Activated naive CD4-positive, alpha-beta T cell treated with anti-CD3 and anti-CD28 coated beads for 36 hours (primary cell): ENCODE data around the gene PCBP3. TPM values are rescaled to one million over a fixed set of nuclear protein-coding genes. Genes with fewer than 3 reads are reported as not detected.

Experiments used
- CTCF ChIA-PET: fragments of 350-600 bp; sonication (Branson Sonifier 250); formaldehyde crosslinking; loops from one replicate; lab custom pipeline; 2021; ENCODE audit warnings: antibody characterized with exemption; lab: Charles Lee
- DNase-seq: peaks from one replicate; pipeline ENCODE4 v3.0.0-alpha.2; 2020
- H3K27ac Mint-ChIP-seq: one replicate; pipeline ENCODE4 v1.8.0; 2021; ENCODE audit warnings: mild to moderate bottlenecking, mixed read lengths
- H3K27me3 Mint-ChIP-seq: one replicate; pipeline ENCODE4 v1.8.0; 2021; ENCODE audit warnings: low read depth, mixed read lengths
- H3K36me3 Mint-ChIP-seq: one replicate; pipeline ENCODE4 v1.8.0; 2021; ENCODE audit warnings: low read depth, mixed read lengths
- H3K4me1 Mint-ChIP-seq: one replicate; pipeline ENCODE4 v1.8.0; 2021; ENCODE audit warnings: low read depth, mixed read lengths
- H3K4me3 Mint-ChIP-seq: one replicate; pipeline ENCODE4 v1.8.0; 2021; ENCODE audit warnings: mild to moderate bottlenecking, moderate library complexity, mixed read lengths
- H3K9me3 Mint-ChIP-seq: one replicate; pipeline ENCODE4 v1.8.0; 2021; ENCODE audit warnings: mixed read lengths
- intact Hi-C: fragments of 100-400 bp; cut with micrococcal nuclease; formaldehyde crosslinking; loops from one replicate; pipeline ENCODE4 v1.15.1; 2023
- total RNA-seq, 2 experiments: library from RNA; stranded (reverse); gene quantifications; one replicate each; pipeline ENCODE4 v1.2.3, GENCODE V29; 2021

The PCBP3 gene
- total RNA-seq, 2 experiments from 2014 or later = 10.0 to 10.2 TPM

- H3K27ac Mint-ChIP-seq = no peak overlapping the region
- CTCF ChIA-PET = no interaction called here
- no peak for DNase-seq
- H3K9me3 Mint-ChIP-seq = no peaks in the 10 kb centered on the region
- no peaks in the 10 kb centered on the region for H3K36me3 Mint-ChIP-seq
- intact Hi-C loops = no loop called here
- peaks cover 16% of the 10 kb centered on the region for H3K27me3 Mint-ChIP-seq
- no peak overlapping the region for H3K4me3 Mint-ChIP-seq
- H3K4me1 Mint-ChIP-seq = peaks cover 20% of the 10 kb centered on the region
These were observed 333.9 kb downstream of the PCBP3 start for GRCh38 chr21:45977396-45977795.

GRCh38 chr21:45979141-45979631 is 335.7 kb downstream of the PCBP3 start:
- H3K4me1 Mint-ChIP-seq = peaks cover 16% of the 10 kb centered on the region
- CTCF ChIA-PET = interaction anchor here (1.0 kb wide), 1 partner anchor 10 kb away, joined by 4 read pairs; no protein-coding TSS in a partner anchor
- intact Hi-C loops = no loop called here

GRCh38 chr21:45979651-45980050 is 336.1 kb downstream of the PCBP3 start:
- H3K27me3 Mint-ChIP-seq = peaks cover 14% of the 10 kb centered on the region
- intact Hi-C loops = no loop called here
- CTCF ChIA-PET = interaction anchor here (1.0 kb wide), 1 partner anchor 10 kb away, joined by 4 read pairs; no protein-coding TSS in a partner anchor
- no peaks in the 10 kb centered on the region for H3K36me3 Mint-ChIP-seq
- DNase-seq = no peak
- H3K27ac Mint-ChIP-seq = no peak overlapping the region
- no peaks in the 10 kb centered on the region for H3K9me3 Mint-ChIP-seq
- H3K4me1 Mint-ChIP-seq = peaks cover 14% of the 10 kb centered on the region
- H3K4me3 Mint-ChIP-seq = no peak overlapping the region

More at GRCh38 chr21:45979141-45979631, 335.7 kb downstream of the PCBP3 start:
- H3K4me3 Mint-ChIP-seq = no peak overlapping the region
- no peak overlapping the region for H3K27ac Mint-ChIP-seq
- DNase-seq = no peak
- no peaks in the 10 kb centered on the region for H3K36me3 Mint-ChIP-seq
- H3K9me3 Mint-ChIP-seq = no peaks in the 10 kb centered on the region
- H3K27me3 Mint-ChIP-seq = peaks cover 15% of the 10 kb centered on the region

GRCh38 chr21:45980271-45980670 is 336.7 kb downstream of the PCBP3 start:
- DNase-seq = no peak
- no peak overlapping the region for H3K27ac Mint-ChIP-seq
- H3K36me3 Mint-ChIP-seq = no peaks in the 10 kb centered on the region
- intact Hi-C loops = no loop called here
- CTCF ChIA-PET = no interaction called here
- H3K4me3 Mint-ChIP-seq = no peak overlapping the region
- peaks cover 16% of the 10 kb centered on the region for H3K27me3 Mint-ChIP-seq
- no peaks in the 10 kb centered on the region for H3K9me3 Mint-ChIP-seq
- peaks cover 10% of the 10 kb centered on the region for H3K4me1 Mint-ChIP-seq

- Mint-ChIP-seq H3K9me3 (no peaks in the 10 kb centered on the region), H3K36me3 (no peaks in the 10 kb centered on the region), H3K4me1 (peaks cover 6% of the 10 kb centered on the region), H3K4me3 (no peak overlapping the region), H3K27me3 (peaks cover 12% of the 10 kb centered on the region), H3K27ac (no peak overlapping the region)
- intact Hi-C loops = loop anchor here (1.0 kb wide), 1 partner anchor 7 kb away; no protein-coding TSS in a partner anchor
- DNase-seq = no peak
- CTCF ChIA-PET = no interaction called here
These were observed 337.2 kb downstream of the PCBP3 start for GRCh38 chr21:45980697-45981096.

- H3K36me3 Mint-ChIP-seq = no peaks in the 10 kb centered on the region
- peak; percentile 79 for DNase-seq
- peak within 1 kb of the TSS; percentile 36 for H3K4me3 Mint-ChIP-seq
- CTCF ChIA-PET = no interaction called here
- no peaks in the 10 kb centered on the region for H3K9me3 Mint-ChIP-seq
- no peak within 1 kb of the TSS for H3K27ac Mint-ChIP-seq
- peaks cover 7% of the 10 kb centered on the region for H3K27me3 Mint-ChIP-seq
- H3K4me1 Mint-ChIP-seq = peaks cover 6% of the 10 kb centered on the region
- intact Hi-C loops = loop anchor here (1.0 kb wide), 1 partner anchor 8 kb away; no protein-coding TSS in a partner anchor
These were observed 337.9 kb downstream of the PCBP3 start, which contains the start of gene COL6A1 for GRCh38 chr21:45981151-45982091. Gene COL6A1 (plus strand): TSS chr21:45981770. CDS start chr21:45981851, 81 bp downstream.

GRCh38 chr21:45982092-45982757 is 338.7 kb downstream of the PCBP3 start:
- peaks cover 7% of the 10 kb centered on the region for H3K27me3 Mint-ChIP-seq
- CTCF ChIA-PET = interaction anchor here (0.6 kb wide), 1 partner anchor 347 kb away, joined by 3 read pairs; no protein-coding TSS in a partner anchor
- no peak for DNase-seq
- H3K4me1 Mint-ChIP-seq = peaks cover 6% of the 10 kb centered on the region
- no peaks in the 10 kb centered on the region for H3K9me3 Mint-ChIP-seq
- peak overlapping the region; percentile 36 for H3K4me3 Mint-ChIP-seq
- intact Hi-C loops = no loop called here
- no peaks in the 10 kb centered on the region for H3K36me3 Mint-ChIP-seq
- H3K27ac Mint-ChIP-seq = no peak overlapping the region

GRCh38 chr21:45982758-45983648 is 339.5 kb downstream of the PCBP3 start:
- no peak for DNase-seq
- H3K27me3 Mint-ChIP-seq = peaks cover 7% of the 10 kb centered on the region
- H3K4me3 Mint-ChIP-seq = peak overlapping the region; percentile 34
- H3K36me3 Mint-ChIP-seq = no peaks in the 10 kb centered on the region
- H3K27ac Mint-ChIP-seq = no peak overlapping the region
- no peaks in the 10 kb centered on the region for H3K9me3 Mint-ChIP-seq
- peaks cover 6% of the 10 kb centered on the region for H3K4me1 Mint-ChIP-seq
- CTCF ChIA-PET = no interaction called here
- intact Hi-C loops = no loop called here

- Mint-ChIP-seq H3K4me1 (peaks cover under 1% of the 10 kb centered on the region), H3K27ac (no peak overlapping the region), H3K36me3 (no peaks in the 10 kb centered on the region), H3K4me3 (no peak overlapping the region), H3K9me3 (no peaks in the 10 kb centered on the region), H3K27me3 (peaks cover 3% of the 10 kb centered on the region)
- intact Hi-C loops = no loop called here
- CTCF ChIA-PET = no interaction called here
- DNase-seq = no peak
These were observed 340.1 kb downstream of the PCBP3 start for GRCh38 chr21:45983649-45983965.

- CTCF ChIA-PET = no interaction called here
- DNase-seq = no peak
- Mint-ChIP-seq H3K4me1 (no peaks in the 10 kb centered on the region), H3K9me3 (no peaks in the 10 kb centered on the region), H3K4me3 (no peak overlapping the region), H3K27ac (no peak overlapping the region), H3K27me3 (peaks cover 3% of the 10 kb centered on the region), H3K36me3 (no peaks in the 10 kb centered on the region)
- intact Hi-C loops = no loop called here
These were observed 340.5 kb downstream of the PCBP3 start for GRCh38 chr21:45983981-45984551.

- no peak for DNase-seq
- intact Hi-C loops = no loop called here
- no peak overlapping the region for H3K4me3 Mint-ChIP-seq
- H3K27ac Mint-ChIP-seq = no peak overlapping the region
- H3K36me3 Mint-ChIP-seq = no peaks in the 10 kb centered on the region
- H3K4me1 Mint-ChIP-seq = no peaks in the 10 kb centered on the region
- H3K9me3 Mint-ChIP-seq = no peaks in the 10 kb centered on the region
- CTCF ChIA-PET = no interaction called here
- H3K27me3 Mint-ChIP-seq = peaks cover 3% of the 10 kb centered on the region
These were observed 341.1 kb downstream of the PCBP3 start for GRCh38 chr21:45984584-45985095.
